GM18505 (cell line): ENCODE measurements around the gene ARPC1A.
A peak's percentile ranks its signal among the peaks of the same experiment; 100 is the strongest.
"Not testable (repeated sequence)": the region's sequence is repeated elsewhere in the genome, so short reads cannot be mapped to it uniquely, and the experiment has no call there.

ENCODE experiments used
- ATAC-seq: cut with Tn5 transposase; IDR thresholded peaks from one replicate; pipeline ENCODE4 v1.9.1; 2021; ENCODE audit not compliant: unreplicated experiment
- POLR2A ChIP-seq: IDR thresholded peaks from 4 replicates; pipeline ENCODE4 v1.6.1; 2011; ENCODE audit warnings: borderline replicate concordance; ENCODE audit not compliant: insufficient read depth, insufficient read length; ENCODE audit errors: extremely low read depth

ARPC1A gene

GRCh38 chr7:99372275-99373090 is 46.8 kb downstream of the ARPC1A start:
- no peak for ATAC-seq
- no peak for TF ChIP-seq POLR2A

- ATAC-seq: no peak
- no peak for TF ChIP-seq POLR2A
Observed at GRCh38 chr7:99373091-99374066, 47.7 kb downstream of the ARPC1A start.

DNA sequence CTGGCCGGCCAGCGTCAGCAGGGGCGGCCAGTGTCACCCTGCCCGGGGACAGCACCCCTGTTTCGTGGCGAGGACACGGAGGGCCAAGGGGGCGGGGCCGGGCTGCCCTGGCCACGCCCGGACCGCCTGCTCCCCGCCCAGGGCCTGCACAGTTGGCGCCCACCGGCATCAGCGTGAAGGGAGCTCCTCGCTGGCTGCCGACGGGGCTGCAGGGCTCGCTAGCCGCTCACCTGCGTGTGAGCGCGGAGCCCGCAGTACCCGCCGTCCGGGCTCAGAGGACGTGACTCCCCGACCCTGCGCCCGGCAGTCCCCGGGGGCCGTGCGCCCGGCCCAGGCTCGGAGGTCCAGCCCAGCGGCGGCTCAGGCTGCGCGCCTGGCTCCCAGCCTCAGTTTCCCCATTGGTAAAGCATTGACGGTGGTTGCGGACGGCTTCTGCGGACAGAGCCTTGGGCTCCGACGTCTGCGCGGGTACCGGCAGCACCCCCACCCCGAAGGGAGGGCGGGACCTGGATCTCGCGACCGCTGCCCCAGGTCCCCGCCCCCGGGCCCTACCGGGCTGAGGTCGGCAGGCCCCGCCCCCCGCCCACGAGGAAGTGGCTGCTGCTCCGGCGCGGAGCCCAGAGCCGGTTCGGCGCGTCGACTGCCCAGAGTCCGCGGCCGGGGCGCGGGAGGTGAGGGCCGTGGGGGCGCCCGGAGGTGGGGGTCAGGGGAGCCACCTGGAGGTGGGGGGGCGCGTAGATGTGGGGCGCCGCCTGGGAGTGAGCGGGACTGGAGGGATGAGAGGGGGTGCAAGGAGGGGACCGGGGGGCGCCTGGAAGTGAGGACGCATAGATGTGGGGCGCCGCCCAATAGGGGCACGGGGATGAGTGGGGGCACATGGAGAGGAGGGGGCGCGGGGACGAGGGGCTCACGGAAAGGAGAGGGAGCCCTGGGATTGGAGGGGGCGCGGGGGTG is 48.7 kb downstream of the ARPC1A start, which contains the start of gene ARPC1B:
TSS of gene ARPC1B (plus strand) at position 620 of the 954 bp plus-strand sequence. CDS start 10,985 bp downstream, outside the sequence.
- ATAC-seq: peak; percentile 54
- TF ChIP-seq POLR2A: peak; percentile 90

DNA sequence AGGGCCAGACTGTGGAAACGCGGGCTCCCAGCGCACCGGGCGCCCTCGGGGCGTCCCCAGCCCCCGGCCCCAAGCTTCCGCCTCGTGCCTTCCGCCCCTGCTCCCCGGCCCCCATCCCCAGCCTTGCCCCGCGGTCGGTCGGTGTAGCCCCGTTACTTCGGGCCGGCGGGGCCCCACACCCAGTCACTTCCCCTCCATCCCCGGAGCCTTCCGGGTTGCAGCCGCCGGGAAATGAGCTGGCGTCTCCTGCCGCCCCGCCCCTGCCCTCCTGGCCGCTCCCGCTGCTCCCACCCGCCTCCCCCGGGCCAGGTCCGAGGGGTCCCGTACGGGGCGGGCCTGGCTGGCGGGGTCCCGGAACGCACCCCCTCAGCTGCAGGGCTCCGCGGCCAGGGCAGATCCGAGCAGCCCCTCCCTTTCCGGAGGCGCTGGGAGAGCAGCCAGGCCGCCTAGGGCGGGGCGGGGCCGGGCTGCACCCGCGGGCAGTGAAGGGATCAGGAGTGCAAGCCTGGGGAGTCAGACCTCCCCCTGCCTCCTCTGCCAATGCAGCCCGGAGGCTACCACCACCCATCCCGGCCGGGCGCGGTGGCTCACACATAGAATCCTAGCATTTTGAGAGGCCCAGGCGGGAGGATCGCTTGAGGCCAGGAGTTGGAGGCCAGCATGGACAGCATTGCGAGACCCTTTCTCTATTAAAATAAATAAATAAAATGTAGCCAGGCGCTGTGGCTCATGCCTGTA is 49.5 kb downstream of the ARPC1A start:
- peak; percentile 62 for TF ChIP-seq POLR2A

DNA sequence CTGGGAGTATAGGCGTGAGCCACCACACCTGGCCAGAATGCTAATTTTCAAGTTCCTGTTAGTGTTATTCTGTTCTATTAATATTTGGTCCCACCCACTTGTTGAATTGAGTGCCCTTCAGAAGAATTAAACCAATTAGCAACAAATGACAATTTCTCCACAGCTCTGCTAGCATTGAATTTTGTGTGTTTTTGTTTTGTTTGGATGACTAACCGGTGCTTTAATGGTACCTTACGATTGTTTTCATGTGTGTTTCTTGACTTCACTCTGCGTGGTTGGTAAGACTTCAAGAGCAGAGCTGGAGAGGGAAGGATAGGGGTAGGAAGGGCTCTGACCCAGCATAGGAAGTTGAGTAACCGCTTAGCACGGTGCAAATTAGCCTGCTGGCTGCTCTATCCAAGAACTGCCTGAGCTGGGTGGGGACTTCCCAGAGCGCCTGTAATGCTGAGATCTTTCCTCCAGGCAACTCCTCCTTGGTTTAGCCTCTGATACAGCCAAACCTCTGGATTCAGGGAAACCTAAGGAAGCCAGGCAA is 53.4 kb downstream of the ARPC1A start:
- ATAC-seq: no peak
- TF ChIP-seq POLR2A: peak; percentile 61

More for the DNA sequence above, 49.5 kb downstream of the ARPC1A start:
- ATAC-seq: peak; percentile 40

DNA sequence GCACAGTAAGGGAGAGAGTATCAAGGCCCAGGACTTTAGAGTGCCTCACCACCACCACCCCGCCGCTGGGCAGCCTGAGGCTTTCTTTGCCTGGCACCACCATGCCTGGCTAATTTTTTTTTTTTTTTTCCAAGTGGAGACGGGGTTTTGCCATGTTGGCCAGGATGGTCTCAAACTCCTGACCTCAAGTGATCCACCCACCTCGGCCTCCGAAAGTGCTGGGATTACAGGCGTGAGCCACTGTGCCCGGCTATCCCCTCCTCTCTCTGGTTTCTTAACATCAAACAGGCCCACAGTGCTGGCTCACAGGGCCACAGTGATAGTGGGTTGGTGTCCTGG is 54.0 kb downstream of the ARPC1A start:
- not testable (repeated sequence) for ATAC-seq

DNA sequence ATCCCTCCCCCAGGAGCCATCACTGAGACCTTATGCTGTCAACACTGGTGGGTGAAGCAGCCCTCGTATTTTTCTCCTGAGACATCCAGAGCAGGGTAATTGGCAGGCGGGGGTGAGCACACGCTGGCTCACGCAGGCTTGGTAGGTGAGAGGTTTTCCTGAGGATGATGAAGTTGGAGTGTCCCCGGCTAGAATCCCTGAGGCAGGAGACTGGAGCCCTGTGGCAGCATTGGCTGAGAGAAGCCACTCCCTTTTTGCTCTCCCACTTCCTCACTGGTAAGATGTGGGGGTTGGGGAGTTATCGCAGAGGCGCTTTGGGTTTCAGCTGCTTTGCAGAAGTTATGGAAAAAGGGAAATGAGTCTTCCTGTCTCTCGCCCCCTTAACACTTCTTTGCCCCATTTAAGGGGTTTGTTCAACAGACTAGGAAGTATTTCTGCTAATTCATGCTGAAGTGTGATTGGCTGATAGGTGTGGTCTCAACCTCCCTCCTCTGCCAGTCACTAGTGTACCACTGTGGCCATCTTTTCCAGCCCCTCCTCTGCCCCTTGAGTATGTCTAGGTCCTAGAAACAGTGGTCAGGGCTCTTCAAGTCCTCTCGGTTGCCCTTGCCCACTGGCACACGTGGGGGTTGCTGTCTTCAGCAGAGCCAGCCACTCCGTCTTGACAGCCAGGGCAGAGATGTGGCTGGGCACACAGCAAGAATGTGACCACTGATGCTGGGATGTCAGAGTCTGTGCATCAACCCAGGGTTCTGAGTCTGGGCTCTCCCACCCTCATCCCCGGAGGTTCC is 54.5 kb downstream of the ARPC1A start:
- peak; percentile 36 for ATAC-seq
- peak; percentile 71 for TF ChIP-seq POLR2A

DNA sequence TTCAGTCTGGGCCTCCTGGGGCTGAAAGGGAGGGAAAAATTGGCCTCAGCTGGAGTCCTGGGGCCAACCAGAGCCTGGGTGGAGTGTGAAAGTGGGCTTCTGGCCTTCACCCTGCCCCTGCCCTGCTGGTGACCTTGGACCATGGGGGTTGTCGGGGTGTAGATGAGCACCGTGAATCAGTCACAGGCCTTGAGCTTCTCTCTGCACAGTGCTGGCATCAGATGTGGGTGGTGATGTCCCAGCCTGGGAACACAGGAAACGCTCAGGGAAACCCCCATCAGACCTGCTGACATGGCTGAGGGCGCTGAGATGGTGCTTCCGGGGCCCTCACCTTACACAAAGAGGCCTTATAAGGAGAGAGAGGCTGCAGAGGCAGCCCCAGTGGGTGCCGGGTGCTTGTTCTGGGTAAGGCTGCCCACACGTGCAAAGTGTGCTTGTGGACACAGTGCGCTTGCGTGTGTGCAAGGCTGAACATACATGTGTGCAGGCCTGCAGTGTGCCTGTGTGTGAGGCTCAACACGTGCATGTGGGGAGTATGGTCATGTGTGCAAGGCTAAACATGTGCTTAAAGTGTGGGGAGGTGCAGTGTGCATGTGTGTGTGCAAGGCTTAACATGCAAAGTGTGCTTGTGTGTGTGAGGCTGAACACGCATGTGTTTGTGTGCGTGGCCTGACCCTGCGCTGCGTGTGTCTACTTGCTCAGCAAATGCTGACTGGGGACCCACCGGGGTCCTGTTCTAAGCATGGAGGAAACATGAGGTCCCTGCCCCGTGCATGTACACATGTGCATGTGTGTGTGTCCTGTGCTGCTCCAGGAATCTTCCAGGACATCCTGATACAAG is 55.3 kb downstream of the ARPC1A start:
- TF ChIP-seq POLR2A: peak; percentile 63
- peak; percentile 70 for ATAC-seq

- no peak for ATAC-seq
- no peak for TF ChIP-seq POLR2A
Observed at GRCh38 chr7:99381664-99382075, 56.0 kb downstream of the ARPC1A start.

- no peak for ATAC-seq
- no peak for TF ChIP-seq POLR2A
Observed at GRCh38 chr7:99383203-99383602, 57.5 kb downstream of the ARPC1A start.
